Erythroblast (primary cell): Measurements from ENCODE around the gene NMT1.

ENCODE experiments used
- GATA1 ChIP-seq: IDR thresholded peaks from 2 replicates; pipeline ENCODE4 v1.6.1; 2011; ENCODE audit warnings: low read depth, mild to moderate bottlenecking, control low read depth, low read length, moderate library complexity
- POLR2A ChIP-seq: IDR thresholded peaks from 2 replicates; pipeline ENCODE4 v1.6.1; 2011; ENCODE audit warnings: mild to moderate bottlenecking, low read length

DNA sequence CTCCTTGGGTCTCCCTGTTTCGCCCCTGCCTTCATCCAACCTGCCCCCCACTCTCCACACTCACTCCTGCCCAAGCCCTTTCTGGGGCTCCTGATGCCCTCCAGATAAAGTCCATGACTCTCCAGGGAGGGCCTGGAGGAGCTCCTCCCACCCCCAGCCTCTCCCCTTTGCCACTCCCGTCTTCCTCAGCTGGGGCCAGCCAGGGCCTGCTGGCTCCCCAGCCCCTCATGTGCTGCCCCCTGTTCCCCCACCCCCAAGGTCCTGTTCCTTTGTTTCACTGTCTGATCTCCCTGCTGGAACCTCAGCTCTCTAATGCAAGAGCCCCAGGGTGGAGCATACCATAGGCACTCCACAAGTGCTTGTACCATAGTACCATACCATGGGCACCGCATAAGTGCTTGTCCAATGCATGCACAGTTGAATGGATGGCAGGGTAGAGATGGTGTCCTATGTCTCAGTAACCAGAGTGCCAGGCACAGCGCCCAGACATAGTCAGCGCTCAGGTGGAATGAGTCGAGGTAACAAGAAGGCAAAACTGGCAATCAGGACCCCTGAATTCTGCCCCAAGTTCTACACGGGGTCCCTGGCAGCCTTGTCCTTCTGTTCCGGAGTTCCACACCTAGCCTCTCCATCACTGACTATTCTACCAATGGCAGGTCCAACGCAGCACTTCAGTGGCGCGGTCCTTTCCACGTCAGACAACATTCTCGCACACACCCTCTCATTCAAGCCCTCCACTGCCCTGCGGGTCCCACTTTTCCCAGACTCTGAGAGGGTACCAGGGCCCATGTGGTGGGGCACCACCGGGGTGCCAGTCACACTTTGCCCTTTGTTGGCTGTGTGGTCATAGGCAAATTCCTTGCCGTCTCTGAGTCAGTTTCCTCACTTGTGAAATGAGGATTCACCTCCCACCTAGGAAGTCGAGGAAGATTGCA, 69.8 kb downstream of the NMT1 start:
- TF ChIP-seq POLR2A (no peak), GATA1 (no peak)
